ENCODE results near the gene HMBS.
"Not testable (repeated sequence)": the region's sequence is repeated elsewhere in the genome, so short reads cannot be mapped to it uniquely, and the experiment has no call there.

The HMBS gene

DNA sequence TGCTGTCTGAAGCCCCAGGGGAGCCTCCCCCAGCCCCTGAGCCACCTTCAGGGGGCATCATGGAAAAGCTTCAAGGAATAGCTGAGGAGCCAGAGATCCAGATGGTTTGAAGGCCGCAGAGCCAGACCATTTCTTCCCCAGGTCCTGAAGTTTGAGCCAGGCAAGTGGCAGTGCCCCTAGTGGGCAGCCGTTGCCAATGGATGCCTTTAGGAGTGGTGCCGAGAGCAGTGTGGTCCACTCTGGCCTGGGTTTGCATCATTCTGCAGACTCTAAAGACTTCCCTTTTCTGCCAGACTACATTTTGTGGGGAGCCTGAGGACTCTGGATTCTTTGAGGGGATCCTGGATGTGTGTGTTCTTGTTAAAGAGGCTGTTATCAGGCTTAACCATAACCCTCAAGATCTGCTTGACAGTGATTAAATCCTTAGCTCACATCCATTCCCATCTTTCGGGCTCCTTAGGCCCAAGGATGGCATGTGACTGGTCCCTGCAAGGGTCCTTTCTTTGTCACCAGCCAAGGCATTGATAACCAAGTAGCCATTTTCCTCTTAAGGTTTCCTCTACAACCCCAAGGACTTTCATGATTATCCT, 49.8 kb downstream of the HMBS start:
- TF ChIP-seq, protein P1, sequence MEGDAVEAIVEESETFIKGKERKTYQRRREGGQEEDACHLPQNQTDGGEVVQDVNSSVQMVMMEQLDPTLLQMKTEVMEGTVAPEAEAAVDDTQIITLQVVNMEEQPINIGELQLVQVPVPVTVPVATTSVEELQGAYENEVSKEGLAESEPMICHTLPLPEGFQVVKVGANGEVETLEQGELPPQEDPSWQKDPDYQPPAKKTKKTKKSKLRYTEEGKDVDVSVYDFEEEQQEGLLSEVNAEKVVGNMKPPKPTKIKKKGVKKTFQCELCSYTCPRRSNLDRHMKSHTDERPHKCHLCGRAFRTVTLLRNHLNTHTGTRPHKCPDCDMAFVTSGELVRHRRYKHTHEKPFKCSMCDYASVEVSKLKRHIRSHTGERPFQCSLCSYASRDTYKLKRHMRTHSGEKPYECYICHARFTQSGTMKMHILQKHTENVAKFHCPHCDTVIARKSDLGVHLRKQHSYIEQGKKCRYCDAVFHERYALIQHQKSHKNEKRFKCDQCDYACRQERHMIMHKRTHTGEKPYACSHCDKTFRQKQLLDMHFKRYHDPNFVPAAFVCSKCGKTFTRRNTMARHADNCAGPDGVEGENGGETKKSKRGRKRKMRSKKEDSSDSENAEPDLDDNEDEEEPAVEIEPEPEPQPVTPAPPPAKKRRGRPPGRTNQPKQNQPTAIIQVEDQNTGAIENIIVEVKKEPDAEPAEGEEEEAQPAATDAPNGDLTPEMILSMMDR (IDR thresholded peaks at IDR 0.05; ENCODE audit: low read depth, low read length): peak; percentile 66
- Histone ChIP-seq H3K4me1 (no peaks in the 10 kb centered on the region), H3K36me3 (peaks cover 43% of the 10 kb centered on the region), H3K9me3 (no peaks in the 10 kb centered on the region), H3K4me3 (ENCODE audit: low read depth, low read length) (no peak overlapping the region), H3K27me3 (no peaks in the 10 kb centered on the region)
- peak; percentile 36 for DNase-seq

DNA sequence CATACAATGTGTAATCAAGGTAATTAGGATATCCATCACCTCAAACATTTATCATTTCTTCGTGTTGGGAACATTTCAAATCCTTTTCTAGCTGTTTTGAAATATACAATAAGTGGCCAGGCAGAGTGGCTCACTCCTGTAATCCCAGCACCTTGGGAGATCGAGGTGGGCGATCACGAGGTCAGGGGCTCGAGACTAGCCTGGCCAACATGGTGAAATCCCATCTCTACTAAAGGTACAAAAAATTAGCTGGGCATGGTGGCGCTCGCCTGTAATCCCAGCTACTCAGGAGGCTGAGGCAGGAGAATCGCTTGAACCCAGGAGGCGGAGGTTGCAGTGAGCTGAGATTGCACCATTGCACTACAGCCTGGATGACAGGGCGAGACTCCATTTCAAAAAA, 54.6 kb downstream of the HMBS start:
- H3K27me3 ChIP-seq; DNase-seq; H3K9me3 ChIP-seq; H3K36me3 ChIP-seq; H3K4me3 ChIP-seq (ENCODE audit: low read depth, low read length); H3K4me1 ChIP-seq: not testable (repeated sequence)
